ENCODE results near the gene OR51G2.

DNA sequence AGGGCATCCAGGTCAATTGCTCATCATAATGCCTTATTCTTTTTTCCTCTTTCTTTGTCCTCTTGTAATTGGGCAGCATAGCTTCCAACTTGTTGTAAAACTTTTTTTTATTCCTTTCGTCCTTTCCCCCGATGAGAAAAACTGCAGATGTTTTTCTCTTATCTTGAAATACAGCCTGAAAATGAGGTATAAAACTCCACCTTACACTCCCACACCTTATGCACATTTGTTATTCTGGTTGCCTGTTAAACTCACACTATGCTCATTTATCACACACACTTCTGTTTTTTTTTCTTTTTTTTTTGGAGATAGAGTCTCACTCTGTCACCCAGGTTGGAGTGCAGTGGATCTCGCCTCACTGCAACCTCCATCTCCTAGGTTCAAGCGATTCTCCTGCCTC is 38.2 kb upstream of the OR51G2 start:
- TF ChIP-seq, protein P1, sequence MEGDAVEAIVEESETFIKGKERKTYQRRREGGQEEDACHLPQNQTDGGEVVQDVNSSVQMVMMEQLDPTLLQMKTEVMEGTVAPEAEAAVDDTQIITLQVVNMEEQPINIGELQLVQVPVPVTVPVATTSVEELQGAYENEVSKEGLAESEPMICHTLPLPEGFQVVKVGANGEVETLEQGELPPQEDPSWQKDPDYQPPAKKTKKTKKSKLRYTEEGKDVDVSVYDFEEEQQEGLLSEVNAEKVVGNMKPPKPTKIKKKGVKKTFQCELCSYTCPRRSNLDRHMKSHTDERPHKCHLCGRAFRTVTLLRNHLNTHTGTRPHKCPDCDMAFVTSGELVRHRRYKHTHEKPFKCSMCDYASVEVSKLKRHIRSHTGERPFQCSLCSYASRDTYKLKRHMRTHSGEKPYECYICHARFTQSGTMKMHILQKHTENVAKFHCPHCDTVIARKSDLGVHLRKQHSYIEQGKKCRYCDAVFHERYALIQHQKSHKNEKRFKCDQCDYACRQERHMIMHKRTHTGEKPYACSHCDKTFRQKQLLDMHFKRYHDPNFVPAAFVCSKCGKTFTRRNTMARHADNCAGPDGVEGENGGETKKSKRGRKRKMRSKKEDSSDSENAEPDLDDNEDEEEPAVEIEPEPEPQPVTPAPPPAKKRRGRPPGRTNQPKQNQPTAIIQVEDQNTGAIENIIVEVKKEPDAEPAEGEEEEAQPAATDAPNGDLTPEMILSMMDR (IDR thresholded peaks at IDR 0.05; ENCODE audit: low read depth, low read length), result no peak
- TF ChIP-seq POLR2A (IDR thresholded peaks at IDR 0.05; ENCODE audit: extremely low read depth, insufficient read length), result no peak
